T-helper 2 cell treated with Interferon-gamma antibody and Interleukin-4, amounts not matched to agents 5 μg/mL and 100 μg/mL, for 36 hours (primary cell): ENCODE measurements around the gene CARMIL1.
"Not testable (repeated sequence)": the region's sequence is repeated elsewhere in the genome, so short reads cannot be mapped to it uniquely, and the experiment has no call there.

Experiments used
- DNase-seq: peaks from one replicate; pipeline ENCODE4 v3.0.0; 2021; ENCODE audit warnings: low spot score
- H3K27ac Mint-ChIP-seq: one replicate; pipeline ENCODE4 v1.8.0; 2021; ENCODE audit warnings: mild to moderate bottlenecking, mixed read lengths
- H3K27me3 Mint-ChIP-seq: one replicate; pipeline ENCODE4 v1.8.0; 2021; ENCODE audit warnings: low read depth, mixed read lengths
- H3K36me3 Mint-ChIP-seq: one replicate; pipeline ENCODE4 v1.8.0; 2021; ENCODE audit warnings: low read depth, mixed read lengths
- H3K4me1 Mint-ChIP-seq: one replicate; pipeline ENCODE4 v1.8.0; 2021; ENCODE audit warnings: low read depth, mixed read lengths
- H3K4me3 Mint-ChIP-seq: one replicate; pipeline ENCODE4 v1.8.0; 2022; ENCODE audit warnings: mild to moderate bottlenecking, moderate library complexity, mixed read lengths
- H3K9me3 Mint-ChIP-seq: one replicate; pipeline ENCODE4 v1.8.0; 2021; ENCODE audit warnings: mixed read lengths

Gene CARMIL1

GRCh38 chr6:25435416-25435985 lies 156.3 kb downstream of the CARMIL1 start:
- Mint-ChIP-seq H3K27ac (no peak overlapping the region), H3K4me3 (no peak overlapping the region), H3K4me1 (no peaks in the 10 kb centered on the region), H3K9me3 (no peaks in the 10 kb centered on the region), H3K27me3 (no peaks in the 10 kb centered on the region), H3K36me3 (no peaks in the 10 kb centered on the region)
- no peak for DNase-seq

DNA sequence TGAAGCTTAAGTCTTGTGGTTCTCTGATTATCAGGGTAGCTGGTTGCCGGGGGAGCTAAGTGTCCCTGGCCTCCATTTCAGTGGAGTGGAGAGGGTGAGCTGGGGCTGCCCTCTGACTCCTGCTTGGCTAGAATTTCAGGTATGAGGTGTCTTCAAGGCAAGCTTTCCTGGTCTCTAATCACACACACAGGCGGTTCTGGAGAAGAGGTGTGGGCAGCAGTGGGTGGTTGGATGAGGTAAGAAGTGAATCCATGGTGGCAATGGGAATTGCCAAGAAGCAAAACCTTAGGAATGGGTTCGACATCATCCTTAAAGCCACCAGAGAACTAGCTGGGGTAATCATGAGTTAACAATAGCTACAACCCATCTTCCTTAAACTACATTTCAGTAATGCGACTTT lies 157.6 kb downstream of the CARMIL1 start:
- Mint-ChIP-seq H3K27me3 (no peaks in the 10 kb centered on the region), H3K4me1 (no peaks in the 10 kb centered on the region), H3K9me3 (no peaks in the 10 kb centered on the region), H3K4me3 (no peak overlapping the region), H3K27ac (no peak overlapping the region), H3K36me3 (no peaks in the 10 kb centered on the region)
- no peak for DNase-seq

- Mint-ChIP-seq H3K36me3 (no peaks in the 10 kb centered on the region), H3K4me1 (no peaks in the 10 kb centered on the region), H3K9me3 (no peaks in the 10 kb centered on the region), H3K27me3 (no peaks in the 10 kb centered on the region), H3K4me3 (no peak overlapping the region), H3K27ac (no peak overlapping the region)
- no peak for DNase-seq
Measured at GRCh38 chr6:25439368-25439767, 160.2 kb downstream of the CARMIL1 start.

- Mint-ChIP-seq H3K9me3 (peaks cover 16% of the 10 kb centered on the region), H3K4me3 (no peak overlapping the region), H3K27ac (no peak overlapping the region), H3K36me3 (no peaks in the 10 kb centered on the region), H3K4me1 (no peaks in the 10 kb centered on the region), H3K27me3 (no peaks in the 10 kb centered on the region)
- DNase-seq, result no peak
Measured at GRCh38 chr6:25441663-25442270, 162.6 kb downstream of the CARMIL1 start.

GRCh38 chr6:25442898-25443297 lies 163.7 kb downstream of the CARMIL1 start:
- no peak overlapping the region for H3K27ac Mint-ChIP-seq
- no peak overlapping the region for H3K4me3 Mint-ChIP-seq

GRCh38 chr6:25444521-25444920 lies 165.3 kb downstream of the CARMIL1 start:
- not testable (repeated sequence) for H3K4me1 Mint-ChIP-seq, H3K27me3 Mint-ChIP-seq, H3K36me3 Mint-ChIP-seq, H3K27ac Mint-ChIP-seq, DNase-seq, H3K4me3 Mint-ChIP-seq
- H3K9me3 Mint-ChIP-seq, result peaks cover 16% of the 10 kb centered on the region

More at GRCh38 chr6:25442898-25443297, 163.7 kb downstream of the CARMIL1 start:
- Mint-ChIP-seq H3K36me3 (no peaks in the 10 kb centered on the region), H3K4me1 (peaks cover 4% of the 10 kb centered on the region), H3K9me3 (peaks cover 16% of the 10 kb centered on the region), H3K27me3 (no peaks in the 10 kb centered on the region)
- no peak for DNase-seq

GRCh38 chr6:25446830-25447569 lies 167.8 kb downstream of the CARMIL1 start:
- Mint-ChIP-seq H3K9me3 (peaks cover 16% of the 10 kb centered on the region), H3K27me3 (no peaks in the 10 kb centered on the region), H3K27ac (no peak overlapping the region), H3K36me3 (no peaks in the 10 kb centered on the region), H3K4me3 (no peak overlapping the region), H3K4me1 (peaks cover 6% of the 10 kb centered on the region)
- DNase-seq, result no peak

DNA sequence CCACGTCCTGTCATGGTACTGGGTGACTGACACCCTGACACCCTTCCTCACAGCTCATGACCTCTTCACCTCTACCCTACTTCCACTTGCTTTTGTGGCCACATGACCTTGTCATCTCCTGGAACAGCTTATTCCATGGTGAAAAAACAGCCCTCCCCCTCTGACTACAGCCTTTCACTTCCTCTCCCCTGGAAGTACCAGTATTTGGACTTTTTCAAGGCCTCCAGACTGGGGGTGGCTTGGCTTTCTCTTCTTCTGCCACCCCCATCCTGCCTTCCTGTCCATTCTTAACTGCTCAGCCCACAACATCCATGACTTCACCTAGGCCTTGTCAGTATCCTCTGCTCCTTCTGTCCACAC lies 168.4 kb downstream of the CARMIL1 start:
- no peaks in the 10 kb centered on the region for H3K27me3 Mint-ChIP-seq
- H3K9me3 Mint-ChIP-seq, result peaks cover 16% of the 10 kb centered on the region
- no peaks in the 10 kb centered on the region for H3K36me3 Mint-ChIP-seq
- H3K4me3 Mint-ChIP-seq, result no peak overlapping the region
- no peak for DNase-seq
- H3K4me1 Mint-ChIP-seq, result peaks cover 6% of the 10 kb centered on the region
- H3K27ac Mint-ChIP-seq, result no peak overlapping the region

GRCh38 chr6:25448965-25449538 lies 169.9 kb downstream of the CARMIL1 start:
- H3K27me3 Mint-ChIP-seq, result no peaks in the 10 kb centered on the region
- no peak for DNase-seq
- no peak overlapping the region for H3K27ac Mint-ChIP-seq
- peaks cover 6% of the 10 kb centered on the region for H3K4me1 Mint-ChIP-seq
- H3K4me3 Mint-ChIP-seq, result no peak overlapping the region
- H3K36me3 Mint-ChIP-seq, result no peaks in the 10 kb centered on the region
- H3K9me3 Mint-ChIP-seq, result peaks cover 16% of the 10 kb centered on the region

GRCh38 chr6:25449774-25450173 lies 170.6 kb downstream of the CARMIL1 start:
- no peak overlapping the region for H3K4me3 Mint-ChIP-seq
- H3K27ac Mint-ChIP-seq, result no peak overlapping the region

GRCh38 chr6:25450469-25451198 lies 171.5 kb downstream of the CARMIL1 start:
- no peak overlapping the region for H3K4me3 Mint-ChIP-seq
- DNase-seq, result no peak
- no peak overlapping the region for H3K27ac Mint-ChIP-seq
- no peaks in the 10 kb centered on the region for H3K27me3 Mint-ChIP-seq
- H3K36me3 Mint-ChIP-seq, result no peaks in the 10 kb centered on the region
- peaks cover 6% of the 10 kb centered on the region for H3K4me1 Mint-ChIP-seq
- peaks cover 11% of the 10 kb centered on the region for H3K9me3 Mint-ChIP-seq

More at GRCh38 chr6:25449774-25450173, 170.6 kb downstream of the CARMIL1 start:
- H3K27me3 Mint-ChIP-seq, result no peaks in the 10 kb centered on the region
- no peaks in the 10 kb centered on the region for H3K36me3 Mint-ChIP-seq
- H3K9me3 Mint-ChIP-seq, result peaks cover 16% of the 10 kb centered on the region
- H3K4me1 Mint-ChIP-seq, result peaks cover 6% of the 10 kb centered on the region
- DNase-seq, result no peak

DNA sequence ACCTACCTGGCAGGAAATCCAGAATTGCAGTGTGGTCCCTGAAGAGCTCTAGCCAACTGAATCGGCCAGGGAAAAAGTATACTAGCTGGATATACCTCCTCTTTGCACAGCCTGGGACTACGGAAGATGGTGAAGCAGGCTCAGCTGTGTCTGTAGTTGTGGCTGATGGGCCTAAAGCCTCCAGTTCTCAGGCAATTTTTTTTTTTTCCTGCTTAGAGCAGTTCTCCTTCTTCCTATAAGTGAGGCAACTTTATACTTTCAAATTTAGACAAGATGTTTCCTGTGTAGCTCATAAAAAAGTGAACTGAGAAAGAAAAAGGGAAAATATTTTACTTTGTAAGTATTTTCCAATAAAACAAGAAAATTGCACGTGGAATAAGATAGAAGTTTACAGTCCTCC lies 172.9 kb downstream of the CARMIL1 start:
- DNase-seq, result no peak
- Mint-ChIP-seq H3K36me3 (no peaks in the 10 kb centered on the region), H3K4me3 (no peak overlapping the region), H3K4me1 (peaks cover 6% of the 10 kb centered on the region), H3K27me3 (no peaks in the 10 kb centered on the region), H3K9me3 (no peaks in the 10 kb centered on the region), H3K27ac (no peak overlapping the region)

- H3K4me3 Mint-ChIP-seq, result no peak overlapping the region
- no peaks in the 10 kb centered on the region for H3K27me3 Mint-ChIP-seq
- no peaks in the 10 kb centered on the region for H3K9me3 Mint-ChIP-seq
- H3K4me1 Mint-ChIP-seq, result peaks cover 2% of the 10 kb centered on the region
- no peak overlapping the region for H3K27ac Mint-ChIP-seq
- H3K36me3 Mint-ChIP-seq, result no peaks in the 10 kb centered on the region
- DNase-seq, result no peak
Measured at GRCh38 chr6:25453288-25453687, 174.1 kb downstream of the CARMIL1 start.

GRCh38 chr6:25454136-25454535 lies 175.0 kb downstream of the CARMIL1 start:
- Mint-ChIP-seq H3K4me3 (no peak overlapping the region), H3K27ac (no peak overlapping the region), H3K4me1 (peaks cover 2% of the 10 kb centered on the region), H3K27me3 (no peaks in the 10 kb centered on the region), H3K9me3 (no peaks in the 10 kb centered on the region), H3K36me3 (no peaks in the 10 kb centered on the region)
- DNase-seq, result no peak
